Skin epidermis (tissue), 12 donors: ENCODE results near the gene KRTAP2-2.
"Not testable (repeated sequence)": the region's sequence is repeated elsewhere in the genome, so short reads cannot be mapped to it uniquely, and the experiment has no call there.

Experiments
- H3K27ac ChIP-seq, 21 experiments: fragments of 200-600 bp; sonication (generic) in 11 of 21; one replicate each; pipeline ENCODE4 v1.5.0; 2020; ENCODE audit warnings: mild to moderate bottlenecking in 3 of 21, inconsistent platforms in 2 of 21, moderate library complexity in 2 of 21
- H3K4me3 ChIP-seq, 7 experiments: fragments of 200-600 bp; sonication (generic) in 2 of 7; one replicate each; pipeline ENCODE4 v1.5.0; 2020; ENCODE audit warnings: inconsistent platforms in 2 of 7, mild to moderate bottlenecking in 2 of 7, moderate library complexity in 1 of 7

Gene KRTAP2-2

GRCh38 chr17:41034346-41034935 lies 20.6 kb downstream of the KRTAP2-2 start, which contains the start of gene KRTAP1-3:
Gene KRTAP1-3 (minus strand): TSS chr17:41034874. CDS start chr17:41034821, 53 bp downstream.
- H3K27ac ChIP-seq, H3K4me3 ChIP-seq: not testable (repeated sequence)

DNA sequence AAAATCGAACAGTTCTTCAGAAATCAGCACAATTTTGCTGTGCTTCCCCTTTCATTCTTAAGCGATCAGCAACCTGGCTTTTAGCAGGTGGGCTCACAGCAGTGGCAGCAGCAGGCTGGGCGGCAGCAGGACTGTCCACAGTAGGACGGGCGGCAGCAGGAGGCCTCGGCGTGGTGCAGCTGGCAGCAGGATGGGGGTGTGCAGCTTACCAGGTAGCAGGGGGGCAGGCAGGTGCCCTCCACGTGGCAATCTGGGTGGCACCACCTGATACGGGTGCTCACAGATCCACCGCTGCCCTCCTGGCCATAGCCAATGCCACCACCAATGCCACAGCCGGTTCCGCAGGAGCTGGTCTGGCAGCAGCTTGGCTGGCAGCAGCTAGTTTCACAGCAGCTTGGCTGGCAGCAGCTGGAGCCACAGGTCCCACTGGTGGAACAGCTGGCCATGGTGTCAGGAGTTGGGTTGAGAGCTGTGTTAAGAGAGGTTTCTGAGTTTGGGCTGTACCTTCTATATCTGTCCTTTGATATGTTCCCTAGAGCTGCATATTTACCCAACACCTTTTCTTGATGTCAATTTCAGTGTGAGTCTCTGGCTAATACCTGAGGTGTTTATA lies 25.3 kb downstream of the KRTAP2-2 start, which contains the start of gene KRTAP1-4:
KRTAP1-4 (minus strand) TSS at position 563 of the 613 bp plus-strand sequence; CDS start at position 446, 117 bp downstream.
- no peak within 1 kb of the TSS for H3K4me3 ChIP-seq
- H3K27ac ChIP-seq, result no peak within 1 kb of the TSS

DNA sequence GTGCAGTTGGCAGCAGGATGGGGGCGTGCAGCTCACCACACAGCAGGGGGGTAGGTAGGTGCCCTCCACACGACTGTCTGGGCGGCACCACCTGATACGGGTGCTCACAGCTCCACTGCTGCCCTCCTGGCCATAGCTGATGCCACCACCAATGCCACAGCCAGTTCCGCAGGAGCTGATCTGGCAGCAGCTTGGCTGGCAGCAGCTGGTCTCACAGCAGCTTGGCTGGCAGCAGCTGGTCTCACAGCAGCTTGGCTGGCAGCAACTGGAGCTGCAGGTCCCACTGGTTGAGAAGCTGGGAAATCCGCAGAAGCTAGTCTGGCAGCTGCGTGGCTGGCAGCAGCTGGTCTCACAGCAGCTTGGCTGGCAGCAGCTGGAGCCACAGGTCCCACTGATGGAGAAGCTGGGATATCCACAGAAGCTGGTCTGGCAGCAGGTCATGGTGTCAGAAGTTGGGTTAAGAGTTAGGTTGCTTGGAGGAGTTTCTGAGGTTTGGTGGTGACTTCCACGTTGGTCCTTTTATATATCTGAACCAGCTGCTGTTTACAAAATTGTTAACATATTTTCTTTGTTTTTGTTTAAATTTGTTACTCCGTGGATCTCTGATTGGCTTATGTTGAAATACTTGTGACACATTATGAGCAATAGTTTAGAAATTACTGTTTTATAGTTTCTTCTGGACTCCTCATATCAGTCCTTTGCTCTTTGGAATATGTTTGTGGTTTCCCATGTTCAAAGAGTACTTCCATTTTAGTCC lies 28.1 kb downstream of the KRTAP2-2 start, which contains the start of gene KRTAP1-5:
KRTAP1-5 (minus strand) TSS at position 494 of the 757 bp plus-strand sequence; CDS start at position 441, 53 bp downstream.
- H3K27ac ChIP-seq, result no peak within 1 kb of the TSS

GRCh38 chr17:41024697-41025096 lies 30.3 kb downstream of the KRTAP2-2 start:
- H3K27ac ChIP-seq, result no peak overlapping the region
- no peak overlapping the region for H3K4me3 ChIP-seq

More for the DNA sequence above, 28.1 kb downstream of the KRTAP2-2 start, which contains the start of gene KRTAP1-5:
- no peak within 1 kb of the TSS for H3K4me3 ChIP-seq

- Histone ChIP-seq H3K27ac (no peak overlapping the region), H3K4me3 (no peak overlapping the region)
Measured at GRCh38 chr17:41020336-41020735, 34.7 kb downstream of the KRTAP2-2 start.

- Histone ChIP-seq H3K4me3 (no peak overlapping the region), H3K27ac (no peak overlapping the region)
Measured at GRCh38 chr17:41019415-41019814, 35.6 kb downstream of the KRTAP2-2 start.

- H3K27ac ChIP-seq, result no peak overlapping the region
- no peak overlapping the region for H3K4me3 ChIP-seq
Measured at GRCh38 chr17:41018541-41018940, 36.5 kb downstream of the KRTAP2-2 start.

GRCh38 chr17:41016578-41017215 lies 38.3 kb downstream of the KRTAP2-2 start:
- Histone ChIP-seq H3K4me3 (no peak overlapping the region), H3K27ac (no peak overlapping the region)

GRCh38 chr17:41015454-41015853 lies 39.6 kb downstream of the KRTAP2-2 start:
- Histone ChIP-seq H3K27ac (no peak overlapping the region), H3K4me3 (no peak overlapping the region)

DNA sequence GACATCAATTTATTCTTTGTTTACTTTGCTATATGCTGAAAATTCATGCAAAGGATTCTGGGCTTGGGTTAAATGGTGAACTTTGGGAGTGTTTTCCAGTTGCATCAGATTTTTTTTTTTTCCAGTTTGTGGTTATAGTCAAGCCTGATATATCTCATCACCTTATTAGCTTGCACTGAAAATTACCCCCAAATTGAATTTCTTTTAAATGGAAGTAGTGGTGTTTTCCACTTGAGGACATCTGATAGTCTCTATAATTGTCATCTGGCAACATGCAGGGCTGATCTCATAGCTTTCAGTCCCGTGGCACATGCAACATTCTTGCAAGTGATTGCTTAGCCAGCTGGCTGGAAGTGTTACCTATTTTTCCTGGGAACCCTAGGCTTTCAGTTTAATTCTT lies 41.4 kb downstream of the KRTAP2-2 start:
- H3K27ac ChIP-seq, result no peak overlapping the region

DNA sequence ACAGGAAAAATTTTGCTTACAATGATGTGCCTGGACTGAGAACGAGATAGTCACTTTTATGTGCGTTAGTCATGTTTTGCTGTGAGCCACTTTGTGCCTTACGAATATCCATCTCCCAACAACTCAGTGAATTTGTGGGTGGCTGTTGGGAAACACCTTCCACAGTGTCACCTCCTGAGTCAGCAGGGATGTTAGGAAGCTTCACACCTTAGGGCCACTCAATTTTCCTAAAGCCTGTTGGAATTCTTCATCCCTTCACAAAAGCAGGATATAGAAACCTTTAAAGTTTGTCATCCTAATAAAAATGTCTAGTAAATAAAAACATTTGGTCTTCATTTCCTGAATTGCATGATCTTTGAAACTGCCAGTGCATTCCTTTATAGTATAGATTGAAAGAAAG lies 41.8 kb downstream of the KRTAP2-2 start:
- no peak overlapping the region for H3K4me3 ChIP-seq
- no peak overlapping the region for H3K27ac ChIP-seq

More for the DNA sequence above, 41.4 kb downstream of the KRTAP2-2 start:
- no peak overlapping the region for H3K4me3 ChIP-seq

- no peak overlapping the region for H3K27ac ChIP-seq
- no peak overlapping the region for H3K4me3 ChIP-seq
Measured at GRCh38 chr17:41012326-41013120, 42.5 kb downstream of the KRTAP2-2 start.

GRCh38 chr17:41010441-41010840 lies 44.6 kb downstream of the KRTAP2-2 start:
- no peak overlapping the region for H3K27ac ChIP-seq
- H3K4me3 ChIP-seq, result no peak overlapping the region

GRCh38 chr17:41009936-41010335 lies 45.1 kb downstream of the KRTAP2-2 start:
- Histone ChIP-seq H3K27ac (no peak overlapping the region), H3K4me3 (no peak overlapping the region)

GRCh38 chr17:41009301-41009760 lies 45.7 kb downstream of the KRTAP2-2 start:
- Histone ChIP-seq H3K27ac (no peak overlapping the region), H3K4me3 (no peak overlapping the region)

DNA sequence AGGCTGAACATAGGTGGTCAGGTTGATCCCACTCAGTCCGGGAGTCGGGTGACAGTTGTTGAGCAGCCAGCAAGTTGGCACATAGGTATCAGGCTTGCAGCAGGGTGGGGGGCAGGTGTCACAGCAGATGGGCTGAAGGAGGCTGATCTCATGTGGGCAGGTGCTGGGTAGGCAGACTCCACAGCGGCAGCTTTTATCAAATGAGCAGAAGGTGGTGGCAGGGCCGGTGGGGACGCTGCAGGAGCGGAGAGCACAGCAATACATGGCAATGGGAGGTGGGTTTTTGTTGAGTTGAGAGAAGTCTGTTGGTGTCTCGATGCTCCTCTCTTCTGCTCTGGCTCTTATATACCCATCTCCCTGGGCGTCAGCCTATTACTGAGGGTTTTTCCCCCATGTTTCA lies 46.2 kb downstream of the KRTAP2-2 start, which contains the start of gene KRTAP3-1:
KRTAP3-1 (minus strand) TSS at position 318 of the 400 bp plus-strand sequence; CDS start at position 264, 54 bp downstream.
- H3K4me3 ChIP-seq, result no peak within 1 kb of the TSS

More for the DNA sequence above, 46.2 kb downstream of the KRTAP2-2 start, which contains the start of gene KRTAP3-1:
- H3K27ac ChIP-seq, result no peak within 1 kb of the TSS
